ENCODE data around the gene STOX2.

The STOX2 gene

GRCh38 chr4:183873409-183874185 lies 31.5 kb upstream of the STOX2 start:
- DNase-seq (ENCODE audit: low read depth, low spot score): no peak
- no peak for TF ChIP-seq CTCF (IDR thresholded peaks at IDR 0.05; ENCODE audit: low read depth, low read length)
- in situ Hi-C loops (cut with HindIII; ENCODE audit: low sequenced_read_pairs): no loop called here
- H3K4me3 ChIP-seq (ENCODE audit: low read depth, low read length): no peak overlapping the region

DNA sequence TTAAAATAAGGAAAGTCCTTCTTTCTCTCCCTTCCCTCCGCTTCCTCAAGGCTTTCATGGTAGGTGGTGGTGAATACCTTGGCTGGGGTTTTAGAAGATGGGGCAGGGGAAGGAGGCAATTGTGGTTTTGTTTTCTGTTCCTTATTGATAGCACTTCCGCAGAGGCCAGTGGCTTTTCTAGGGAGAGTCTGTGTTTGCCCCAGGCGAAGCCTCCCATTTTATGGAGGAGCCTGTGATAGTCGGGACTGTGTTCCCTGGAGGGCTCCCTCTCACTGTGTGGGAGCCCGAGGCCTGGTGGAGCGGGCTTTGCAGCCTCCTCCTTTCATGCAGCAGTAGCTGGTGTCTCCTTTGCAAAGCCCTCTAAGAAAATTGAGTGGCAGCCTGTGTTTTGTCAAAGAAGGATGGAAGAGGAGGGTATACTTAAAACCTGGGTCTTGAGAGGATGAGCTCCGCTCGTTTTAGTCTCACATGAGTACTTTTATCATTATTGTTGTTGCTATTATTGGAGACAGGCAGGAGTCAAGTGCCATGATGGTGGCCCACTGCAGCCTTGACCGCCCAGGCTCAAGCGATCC lies 29.8 kb upstream of the STOX2 start:
- in situ Hi-C loops (cut with HindIII; ENCODE audit: low sequenced_read_pairs): no loop called here
- H3K4me3 ChIP-seq (ENCODE audit: low read depth, low read length): no peak overlapping the region
- no peak for TF ChIP-seq CTCF (IDR thresholded peaks at IDR 0.05; ENCODE audit: low read depth, low read length)
- no peak for DNase-seq (ENCODE audit: low read depth, low spot score)

- no peak for TF ChIP-seq CTCF (IDR thresholded peaks at IDR 0.05; ENCODE audit: low read depth, low read length)
- DNase-seq (ENCODE audit: low read depth, low spot score): peak; percentile 87
- peak overlapping the region; percentile 37 for H3K4me3 ChIP-seq (ENCODE audit: low read depth, low read length)
- in situ Hi-C loops (cut with HindIII; ENCODE audit: low sequenced_read_pairs): no loop called here
These were observed 28.7 kb upstream of the STOX2 start for GRCh38 chr4:183876268-183876934.

DNA sequence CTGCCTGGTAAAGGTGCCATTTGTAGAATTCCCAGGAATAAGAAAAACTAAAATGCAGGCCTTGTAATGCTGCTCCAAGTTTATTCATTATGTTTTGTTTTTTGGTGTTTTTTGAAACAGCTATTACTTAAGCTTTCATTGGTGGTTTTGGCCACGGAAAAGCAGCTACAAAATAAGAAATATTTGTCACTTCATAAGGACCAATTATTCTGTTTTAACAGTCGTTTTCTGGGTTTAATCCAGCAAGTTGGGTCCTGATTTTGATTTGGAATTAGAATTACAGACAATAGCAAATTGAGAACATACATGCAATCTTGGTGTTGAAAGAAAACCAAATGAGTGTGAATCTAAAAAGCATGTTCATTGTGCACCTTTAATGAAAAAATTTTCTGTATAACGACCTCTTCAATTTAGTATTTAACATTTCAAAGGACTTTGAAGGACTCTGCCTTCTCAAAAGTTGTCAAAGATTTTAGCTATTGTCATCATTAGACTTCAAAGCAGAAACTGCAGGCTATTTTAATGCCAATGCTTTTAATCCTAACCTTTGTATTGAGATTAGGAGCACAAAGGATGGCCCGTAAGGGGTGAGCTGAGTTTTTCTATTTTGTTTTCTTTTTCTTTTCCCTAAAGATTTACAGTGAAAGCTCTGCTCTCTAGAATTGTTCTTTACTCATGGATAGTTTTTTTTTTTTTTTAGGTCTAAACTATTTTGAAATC lies 26.7 kb upstream of the STOX2 start:
- no peak overlapping the region for H3K4me3 ChIP-seq (ENCODE audit: low read depth, low read length)
- in situ Hi-C loops (cut with HindIII; ENCODE audit: low sequenced_read_pairs): no loop called here
- TF ChIP-seq CTCF (IDR thresholded peaks at IDR 0.05; ENCODE audit: low read depth, low read length): no peak
- no peak for DNase-seq (ENCODE audit: low read depth, low spot score)

DNA sequence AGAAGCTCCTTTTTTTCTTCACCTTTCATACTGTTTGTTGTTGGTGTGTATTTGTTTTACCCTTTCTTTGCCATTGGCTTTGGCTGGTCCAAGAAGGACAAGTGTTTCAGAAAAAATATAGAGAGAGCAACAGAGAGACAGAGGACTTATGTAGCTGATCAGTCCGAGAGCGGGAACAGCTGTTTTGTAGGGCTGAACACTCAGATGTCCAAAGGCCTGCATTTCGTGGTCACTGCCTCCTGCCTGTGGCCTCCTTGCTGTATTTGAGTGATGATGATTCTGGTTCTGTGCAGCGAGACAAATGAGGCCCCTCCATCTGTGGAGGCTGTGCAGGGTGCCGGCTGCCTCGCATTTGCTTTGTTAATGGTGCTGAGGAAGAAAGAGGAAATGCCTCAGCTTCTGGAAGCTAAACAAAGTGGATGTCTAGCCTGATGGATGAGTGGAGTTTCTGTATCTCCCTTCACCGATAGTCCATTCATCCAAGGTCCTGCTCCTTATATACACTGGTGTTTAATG lies 19.8 kb upstream of the STOX2 start:
- no peak for TF ChIP-seq CTCF (IDR thresholded peaks at IDR 0.05; ENCODE audit: low read depth, low read length)
- in situ Hi-C loops (cut with HindIII; ENCODE audit: low sequenced_read_pairs): no loop called here
- no peak overlapping the region for H3K4me3 ChIP-seq (ENCODE audit: low read depth, low read length)
- DNase-seq (ENCODE audit: low read depth, low spot score): no peak

GRCh38 chr4:183887351-183887750 lies 17.8 kb upstream of the STOX2 start:
- TF ChIP-seq CTCF (IDR thresholded peaks at IDR 0.05; ENCODE audit: low read depth, low read length): no peak
- no peak overlapping the region for H3K4me3 ChIP-seq (ENCODE audit: low read depth, low read length)
- in situ Hi-C loops (cut with HindIII; ENCODE audit: low sequenced_read_pairs): no loop called here
- DNase-seq (ENCODE audit: low read depth, low spot score): no peak

All from astrocyte of the spinal cord (primary cell).